Fibroblast of lung (primary cell): ENCODE measurements around the gene MYO1A.

Experiments used
- CTCF ChIP-seq, 2 donors: IDR thresholded peaks in 1 of 2; conservative IDR thresholded peaks in 1 of 2; 1 replicate in 1 of 2; 2 replicates in 1 of 2; pipeline ENCODE4 v1.5.1; 2011 to 2012; ENCODE audit warnings: low read length in 2 of 2, control low read depth in 1 of 2, inconsistent platforms in 1 of 2, low read depth in 1 of 2, mild to moderate bottlenecking in 1 of 2
- EZH2 ChIP-seq: IDR thresholded peaks from 2 replicates; pipeline ENCODE4 v1.5.1; 2012; ENCODE audit warnings: low read length, control low read depth, mild to moderate bottlenecking; ENCODE audit errors: missing control alignments

DNA sequence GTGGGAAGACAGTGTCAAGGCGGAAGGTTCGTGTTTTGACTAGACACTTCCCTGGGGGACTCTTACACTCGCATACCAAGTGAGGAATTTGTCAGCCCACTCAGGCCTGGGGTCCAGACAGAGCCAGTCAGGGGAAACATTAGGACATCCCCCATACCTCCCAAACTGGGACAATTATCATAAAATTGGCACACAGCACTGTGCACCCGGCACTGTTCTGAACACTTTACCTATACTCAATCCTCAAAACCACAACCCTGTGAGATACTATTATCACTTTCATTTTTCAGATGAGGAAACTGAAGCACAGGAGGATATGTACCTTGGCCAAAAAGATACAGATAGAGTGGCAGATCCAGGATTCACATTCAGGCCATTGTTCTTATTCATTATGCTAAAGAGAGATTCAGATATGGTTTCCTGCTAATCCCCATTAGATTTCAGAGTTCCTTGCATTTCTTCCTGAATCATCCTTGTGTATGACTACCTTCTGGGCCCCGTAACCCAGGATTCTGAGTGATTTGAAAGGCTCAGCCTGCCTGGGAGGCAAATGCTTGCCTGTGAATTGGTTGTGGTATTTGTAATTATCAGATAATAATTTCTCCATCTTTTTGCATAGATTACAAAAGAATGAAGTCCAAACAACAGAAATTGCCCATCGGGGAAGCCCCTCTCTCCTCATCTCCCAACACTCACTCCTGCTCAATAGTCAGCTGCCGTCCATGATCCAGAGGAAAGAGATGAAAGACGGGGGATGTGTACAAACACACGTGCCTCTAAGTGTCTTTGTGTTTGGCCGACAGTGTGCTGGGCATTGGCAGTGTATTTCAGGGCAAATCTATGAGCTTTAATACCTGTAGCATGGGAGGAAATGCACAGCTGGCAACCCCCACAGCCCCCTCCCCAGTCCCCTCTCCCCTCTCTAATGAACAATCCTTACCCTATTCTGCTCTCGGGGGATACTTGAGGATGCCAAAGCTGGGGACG, 38.2 kb downstream of the MYO1A start:
- TF ChIP-seq CTCF (conservative IDR thresholded peaks at IDR 0.05 in 1 of 2, IDR thresholded peaks at IDR 0.05 in 1 of 2; ENCODE audit: low read depth in 1 of 2, low read length in 2 of 2) (no peak), EZH2 (no peak)
